IMR-90 (cell line): ENCODE measurements around the gene CHN2. TPM values are rescaled to one million over a fixed set of nuclear protein-coding genes. Genes with fewer than 3 reads are reported as not detected.

ENCODE experiments used
- ATAC-seq: fragments of 200-7000 bp; cut with Tn5 transposase; 2 replicates; pipeline ENCODE4 v1.9.1; 2020; ENCODE audit warnings: low read depth, mild to moderate bottlenecking, moderate library complexity
- BruUV-seq: library from RNA; stranded (reverse); fragments of 400-500 nt; replicated peaks from 2 replicates; lab custom pipeline; 2021; lab: Mats Ljungman, UMichigan
- CTCF ChIA-PET: fragments of 300-600 bp; formaldehyde crosslinking; extraction: SDS; loops from one replicate; lab custom pipeline; 2021; ENCODE audit warnings: antibody characterized with exemption; lab: Yijun Ruan, JAX
- POLR2A ChIA-PET: fragments of 300-600 bp; sonication (Branson Sonifier 250); formaldehyde crosslinking; loops from one replicate; lab custom pipeline; 2022; ENCODE audit warnings: antibody characterized with exemption; ENCODE audit not compliant: unreplicated experiment; lab: Charles Lee
- DNase-seq: peaks from one replicate; pipeline ENCODE4 v3.0.0; 2013
- H2AFZ ChIP-seq: replicated peaks from 2 replicates; pipeline ENCODE3; 2013; ENCODE audit warnings: low read length, mild to moderate bottlenecking; ENCODE audit not compliant: poor library complexity
- H2AK5ac ChIP-seq: 2 replicates; pipeline ENCODE4 v1.6.1; 2013; ENCODE audit warnings: low read depth, low read length, inconsistent platforms
- H2AK9ac ChIP-seq: replicated peaks from 2 replicates; pipeline ENCODE3; 2013; ENCODE audit warnings: mild to moderate bottlenecking, low read depth, low read length, moderate library complexity; ENCODE audit not compliant: poor library complexity
- H2BK120ac ChIP-seq: 2 replicates; pipeline ENCODE4 v1.6.1; 2013; ENCODE audit warnings: low read depth, low read length, inconsistent platforms
- H2BK15ac ChIP-seq: 3 replicates; pipeline ENCODE4 v1.6.1; 2013; ENCODE audit warnings: low read depth, low read length, inconsistent platforms
- H2BK20ac ChIP-seq: 2 replicates; pipeline ENCODE4 v1.6.1; 2013; ENCODE audit warnings: low read depth, mild to moderate bottlenecking, inconsistent platforms, low read length, moderate library complexity
- H2BK5ac ChIP-seq: 2 replicates; pipeline ENCODE4 v1.6.1; 2013; ENCODE audit warnings: mild to moderate bottlenecking, low read depth, low read length, inconsistent platforms; ENCODE audit not compliant: poor library complexity, severe bottlenecking
- H3K14ac ChIP-seq: replicated peaks from 2 replicates; pipeline ENCODE4 v1.6.1; 2013; ENCODE audit warnings: low read depth, low read length, inconsistent platforms
- H3K18ac ChIP-seq: 2 replicates; pipeline ENCODE4 v1.6.1; 2013; ENCODE audit warnings: low read depth, low read length, control low read depth
- H3K23ac ChIP-seq: 2 replicates; pipeline ENCODE4 v1.6.1; 2013; ENCODE audit warnings: low read depth, low read length, inconsistent platforms
- H3K27ac ChIP-seq: 2 replicates; pipeline ENCODE4 v1.5.1; 2013; ENCODE audit warnings: mild to moderate bottlenecking, control low read depth, low read length; ENCODE audit not compliant: insufficient read depth
- H3K27me3 ChIP-seq: 2 replicates; pipeline ENCODE4 v1.6.1; 2013; ENCODE audit warnings: low read length; ENCODE audit not compliant: control insufficient read depth, insufficient read depth
- H3K36me3 ChIP-seq: 2 replicates; pipeline ENCODE4 v1.6.1; 2013; ENCODE audit warnings: low read length, mixed read lengths; ENCODE audit not compliant: control insufficient read depth, insufficient read depth
- H3K4ac ChIP-seq: 2 replicates; pipeline ENCODE4 v1.6.1; 2013; ENCODE audit warnings: low read depth, low read length, inconsistent platforms
- H3K4me1 ChIP-seq: 2 replicates; pipeline ENCODE4 v1.6.1; 2013; ENCODE audit warnings: low read length, mixed read lengths; ENCODE audit not compliant: control insufficient read depth, insufficient read depth
- H3K4me2 ChIP-seq: 2 replicates; pipeline ENCODE4 v1.6.1; 2013; ENCODE audit warnings: low read depth, mild to moderate bottlenecking, control low read depth, low read length, moderate library complexity
- H3K4me3 ChIP-seq: 2 replicates; pipeline ENCODE4 v1.5.1; 2013; ENCODE audit warnings: low read depth, mild to moderate bottlenecking, control low read depth, low read length, moderate library complexity; ENCODE audit not compliant: insufficient read depth
- H3K56ac ChIP-seq: 2 replicates; pipeline ENCODE4 v1.6.1; 2013; ENCODE audit warnings: low read length, inconsistent platforms; ENCODE audit not compliant: insufficient read depth; ENCODE audit errors: extremely low read depth
- H3K79me1 ChIP-seq, 2 experiments: 2 replicates each; pipeline ENCODE4 v1.6.1; 2013; ENCODE audit warnings: low read length in 2 of 2, inconsistent platforms in 1 of 2, low read depth in 1 of 2
- H3K9ac ChIP-seq: 2 replicates; pipeline ENCODE4 v1.6.1; 2013; ENCODE audit warnings: low read depth, low read length, control low read depth
- H3K9me1 ChIP-seq: 2 replicates; pipeline ENCODE4 v1.6.1; 2013; ENCODE audit warnings: low read length, inconsistent platforms; ENCODE audit not compliant: insufficient read depth
- H3K9me3 ChIP-seq: 2 replicates; pipeline ENCODE4 v1.6.1; 2013; ENCODE audit warnings: low read length; ENCODE audit not compliant: control insufficient read depth, insufficient read depth
- H4K20me1 ChIP-seq: 2 replicates; pipeline ENCODE4 v1.6.1; 2013; ENCODE audit warnings: low read length, inconsistent platforms; ENCODE audit not compliant: insufficient read depth
- H4K5ac ChIP-seq: 2 replicates; pipeline ENCODE4 v1.6.1; 2013; ENCODE audit warnings: mild to moderate bottlenecking, low read depth, low read length, control low read depth
- H4K8ac ChIP-seq, 2 experiments: 2 replicates each; pipeline ENCODE4 v1.6.1; 2013; ENCODE audit warnings: low read depth in 2 of 2, low read length in 2 of 2, control low read depth in 1 of 2, inconsistent platforms in 1 of 2
- H4K91ac ChIP-seq: 2 replicates; pipeline ENCODE4 v1.6.1; 2013; ENCODE audit warnings: low read depth, low read length, inconsistent platforms; ENCODE audit not compliant: insufficient read depth
- BHLHE40 ChIP-seq: fragments of 150-350 bp; IDR thresholded peaks from 2 replicates; pipeline ENCODE4 v1.6.1; 2016; ENCODE audit warnings: mild to moderate bottlenecking, low read depth, low read length
- CEBPB ChIP-seq: IDR thresholded peaks from 2 replicates; pipeline ENCODE4 v1.6.1; 2012; ENCODE audit warnings: low read depth, low read length, improper control_type of control experiment
- MAFK ChIP-seq: IDR thresholded peaks from 2 replicates; pipeline ENCODE4 v1.6.1; 2012; ENCODE audit warnings: low read depth, low read length, improper control_type of control experiment
- WGBS, 2 experiments: methylation state at CpG; one replicate each; pipeline versions ENCODE4 v1.1.5 to v1.1.7; 2013; ENCODE audit warnings: missing lambda C conversion rate in 2 of 2; ENCODE audit not compliant: insufficient read length in 1 of 2; ENCODE audit errors: extremely low coverage in 2 of 2; 5-methylcytosine and 5-hydroxymethylcytosine counted together
- dilution Hi-C: fragments of 300-500 bp; cut with HindIII; formaldehyde crosslinking; loops from one replicate; pipeline ENCODE4 v1.14.3; 2018; ENCODE audit warnings: low sequenced_read_pairs; ENCODE audit not compliant: unreplicated experiment
- in situ Hi-C: fragments of 300-500 bp; cut with MboI; formaldehyde crosslinking; loops from 3 replicates; pipeline ENCODE4 v1.14.3; 2019; ENCODE audit warnings: low sequenced_read_pairs, inconsistent platforms, mixed read lengths
- intact Hi-C: fragments of 100-400 bp; cut with micrococcal nuclease; formaldehyde crosslinking; loops from 2 replicates; pipeline ENCODE4 v1.10.0; 2022
- polyA plus RNA-seq, 3 experiments: library from polyadenylated mRNA; depleted of rRNA; stranded (reverse); fragments of >200 nt; gene quantifications; 2 replicates each; pipeline ENCODE4 v1.2.3, GENCODE V29; 2012; ENCODE audit warnings: low replicate concordance in 1 of 3
- total RNA-seq: library from RNA; depleted of rRNA; stranded (reverse); fragments of >200 nt; gene quantifications from 2 replicates; pipeline ENCODE4 v1.2.3, GENCODE V29; 2012

CHN2 gene
- total and polyA plus RNA-seq, 2 of the 4 experiments (the other 2 are of a cell fraction): not detected

DNA sequence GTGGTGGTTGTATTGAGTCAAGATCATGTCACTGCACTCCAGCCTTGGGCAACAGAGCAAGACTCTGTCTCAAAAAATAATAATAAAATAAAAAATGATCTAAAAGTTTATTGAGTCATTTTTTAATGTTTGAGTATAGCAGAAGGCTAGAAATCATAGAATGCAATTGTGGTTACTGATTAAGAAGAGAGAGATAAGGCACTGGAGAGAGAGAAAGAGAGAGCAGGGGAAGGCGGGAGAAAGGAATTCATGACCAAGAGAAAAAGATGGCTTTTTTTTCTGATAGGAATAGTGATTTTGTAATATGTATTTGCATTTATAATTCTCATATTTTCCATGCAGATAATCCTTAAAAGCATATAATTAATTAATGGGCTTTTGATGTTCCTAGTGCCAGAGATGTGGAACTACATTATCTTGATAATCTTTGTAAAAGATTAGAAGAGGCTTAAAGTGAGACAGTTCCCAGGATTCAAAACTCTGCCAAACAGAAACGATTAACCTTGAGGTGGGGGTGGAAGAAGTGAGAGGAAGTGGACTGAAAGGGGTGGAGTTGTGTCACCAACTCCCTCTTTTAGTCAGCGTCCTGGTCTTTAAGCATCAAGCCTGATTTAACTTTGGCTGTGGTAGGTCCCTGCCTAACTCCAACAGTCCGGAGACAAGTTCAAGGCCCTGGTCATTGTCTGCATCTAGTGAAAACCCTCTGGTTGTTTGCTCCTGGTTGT, 76.2 kb downstream of the CHN2 start:
- no peak overlapping the region for H2BK120ac ChIP-seq
- H3K4me3 ChIP-seq: no peak overlapping the region
- H3K27me3 ChIP-seq: no peaks in the 10 kb centered on the region
- in situ Hi-C loops: no loop called here
- TF ChIP-seq BHLHE40 (no peak), CEBPB (no peak), MAFK (no peak)
- dilution Hi-C loops: no loop called here
- ATAC-seq (no peak), DNase-seq (no peak)
- H3K18ac ChIP-seq: no peak overlapping the region
- H4K91ac ChIP-seq: no peak overlapping the region
- H3K4me1 ChIP-seq: no peaks in the 10 kb centered on the region
- no peak overlapping the region for H3K27ac ChIP-seq
- no peak overlapping the region for H4K8ac ChIP-seq
- H4K20me1 ChIP-seq: no peaks in the 10 kb centered on the region
- H3K23ac ChIP-seq: no peak overlapping the region
- ChIA-PET POLR2A (no interaction called here), CTCF (no interaction called here)
- H3K4me2 ChIP-seq: no peak overlapping the region
- H3K4ac ChIP-seq: no peak overlapping the region
- no peak overlapping the region for H2AK9ac ChIP-seq
- no peak overlapping the region for H2BK15ac ChIP-seq
- H2BK5ac ChIP-seq: no peak overlapping the region
- H3K56ac ChIP-seq: no peak overlapping the region
- H3K14ac ChIP-seq: no peak overlapping the region
- no CpG with 5 or more reads among the region's 4 CpGs for WGBS, 2 experiments
- H2AFZ ChIP-seq: no peak overlapping the region
- H3K79me1 ChIP-seq: no peaks in the 10 kb centered on the region
- H2BK20ac ChIP-seq: no peak overlapping the region
- intact Hi-C loops: no loop called here
- no peak overlapping the region for H2AK5ac ChIP-seq
- H3K9me1 ChIP-seq: no peaks in the 10 kb centered on the region
- H3K9me3 ChIP-seq: peaks cover 3% of the 10 kb centered on the region
- no peaks in the 10 kb centered on the region for H3K36me3 ChIP-seq
- BruUV-seq: no TSS peak
- no peak overlapping the region for H3K9ac ChIP-seq
- H4K5ac ChIP-seq: no peak overlapping the region
